GM12878 (cell line): ENCODE measurements around the gene IKZF1. TPM values are rescaled to one million over a fixed set of nuclear protein-coding genes. Genes with fewer than 3 reads are reported as not detected.

Experiments used
- ATAC-seq: fragments of 200-7000 bp; cut with Tn5 transposase; 3 replicates; pipeline ENCODE4 v1.9.1; 2020; ENCODE audit warnings: mild to moderate bottlenecking, moderate library complexity
- Bru-seq: library from RNA; stranded (reverse); fragments of 400-500 nt; gene quantifications from one replicate; lab custom pipeline; 2021; lab: Mats Ljungman, UMichigan
- BruChase-seq, 2 experiments: library from RNA; stranded (reverse); fragments of 400-500 nt; gene quantifications; one replicate each; lab custom pipeline; 2021; lab: Mats Ljungman, UMichigan
- BruUV-seq: library from RNA; stranded (reverse); fragments of 400-500 nt; replicated peaks from 2 replicates; lab custom pipeline; 2021; lab: Mats Ljungman, UMichigan
- CTCF ChIA-PET: fragments of 300-600 bp; sonication (Branson Sonifier 250); formaldehyde crosslinking; extraction: SDS; loops from one replicate; lab custom pipeline; 2021; ENCODE audit warnings: inconsistent platforms; lab: Yijun Ruan, JAX
- POLR2A ChIA-PET: fragments of 350-600 bp; formaldehyde crosslinking; extraction: SDS; loops from one replicate; lab custom pipeline; 2021; ENCODE audit warnings: inconsistent platforms; lab: Charles Lee
- RAD21 ChIA-PET: fragments of 300-600 bp; sonication (Branson Sonifier 250); formaldehyde crosslinking; loops from one replicate; lab custom pipeline; 2023; ENCODE audit warnings: antibody characterized with exemption; ENCODE audit not compliant: unreplicated experiment; lab: Charles Lee
- SMC1A ChIA-PET: fragments of 300-600 bp; sonication (Branson Sonifier 250); formaldehyde crosslinking; loops from one replicate; lab custom pipeline; 2023; ENCODE audit not compliant: unreplicated experiment, uncharacterized antibody; lab: Charles Lee
- DNase-seq: peaks from one replicate; pipeline ENCODE4 v3.0.0-alpha.2; 2011; ENCODE audit warnings: low read depth, low spot score
- FAIRE-seq: peaks from 3 replicates; lab custom pipeline; 2011; peaks lifted over from hg19 to GRCh38; lab: Jason Lieb, UNC
- H2AFZ ChIP-seq: 2 replicates; pipeline ENCODE4 v1.6.0; 2011; ENCODE audit warnings: low read depth, low read length, control low read depth; ENCODE audit not compliant: control insufficient read depth
- H3K27ac ChIP-seq: 2 replicates; pipeline ENCODE4 v1.5.1; 2011; ENCODE audit warnings: control low read depth; ENCODE audit not compliant: control insufficient read depth, insufficient read depth
- H3K27me3 ChIP-seq, 2 experiments: replicated peaks in 1 of 2; 2 replicates each; pipeline versions ENCODE4 v1.6.0 to v1.6.1; 2011; ENCODE audit warnings: low read length in 1 of 2; ENCODE audit not compliant: control insufficient read depth in 2 of 2, insufficient read depth in 2 of 2
- H3K36me3 ChIP-seq, 2 experiments: 2 replicates each; pipeline ENCODE4 v1.5.1; 2011; ENCODE audit warnings: low read length in 1 of 2; ENCODE audit not compliant: control insufficient read depth in 2 of 2, insufficient read depth in 2 of 2
- H3K4me1 ChIP-seq: 2 replicates; pipeline ENCODE4 v1.6.1; 2011; ENCODE audit warnings: mild to moderate bottlenecking, low read length, moderate library complexity, mixed read lengths; ENCODE audit not compliant: control insufficient read depth, insufficient read depth
- H3K4me2 ChIP-seq: 2 replicates; pipeline ENCODE4 v1.6.0; 2011; ENCODE audit warnings: control low read depth; ENCODE audit not compliant: control insufficient read depth, insufficient read depth
- H3K4me3 ChIP-seq: fragments of 200-600 bp; sonication (generic); 2 replicates; pipeline ENCODE4 v1.5.1; 2016
- H3K79me2 ChIP-seq: 2 replicates; pipeline ENCODE4 v1.6.0; 2011; ENCODE audit warnings: low read length; ENCODE audit not compliant: control insufficient read depth, insufficient read depth
- H3K9ac ChIP-seq: 2 replicates; pipeline ENCODE4 v1.8.0; 2011; ENCODE audit warnings: low read length, control low read depth, mixed read lengths; ENCODE audit not compliant: control insufficient read depth, insufficient read depth
- H3K9me3 ChIP-seq: replicated peaks from 3 replicates; pipeline ENCODE4 v1.5.1; 2011; ENCODE audit warnings: mild to moderate bottlenecking, low read length; ENCODE audit not compliant: control insufficient read depth, insufficient read depth
- H4K20me1 ChIP-seq: 2 replicates; pipeline ENCODE4 v1.6.0; 2011; ENCODE audit not compliant: control insufficient read depth, insufficient read depth
- BACH1 ChIP-seq: fragments of 450-650 bp; IDR thresholded peaks from 2 replicates; pipeline ENCODE4 v1.6.1; 2017; ENCODE audit warnings: mild to moderate bottlenecking, borderline replicate concordance
- BHLHE40 ChIP-seq, 2 experiments: fragments of 450-650 bp in 1 of 2; IDR thresholded peaks; 2 replicates each; pipeline ENCODE4 v1.6.1; 2011 to 2017; ENCODE audit warnings: low read depth in 2 of 2, borderline replicate concordance in 1 of 2, improper control_type of control experiment in 1 of 2, low read length in 1 of 2, mild to moderate bottlenecking in 1 of 2
- CBFB ChIP-seq: IDR thresholded peaks from 2 replicates; pipeline ENCODE4 v1.6.1; 2016; ENCODE audit warnings: antibody characterized with exemption, low read depth
- CBX5 ChIP-seq: sonication (generic); IDR thresholded peaks from 2 replicates; pipeline ENCODE4 v1.6.1; 2016; ENCODE audit warnings: low read depth, moderate library complexity, mild to moderate bottlenecking, inconsistent platforms
- EED ChIP-seq: sonication (generic); IDR thresholded peaks from 2 replicates; pipeline ENCODE4 v1.6.1; 2016; ENCODE audit warnings: antibody characterized with exemption, low read depth
- EGR1 ChIP-seq, 2 experiments: IDR thresholded peaks; 1 replicate in 1 of 2; 2 replicates in 1 of 2; pipeline ENCODE4 v1.6.1; 2011 to 2012; ENCODE audit warnings: low read depth in 2 of 2, low read length in 2 of 2, borderline replicate concordance in 1 of 2, mild to moderate bottlenecking in 1 of 2, moderate library complexity in 1 of 2
- EZH2 ChIP-seq: IDR thresholded peaks from 2 replicates; pipeline ENCODE4 v1.6.1; 2012; ENCODE audit warnings: low read depth, mild to moderate bottlenecking, control low read depth, inconsistent platforms, low read length, borderline replicate concordance; ENCODE audit not compliant: control insufficient read depth
- LARP7 ChIP-seq: fragments of 450-650 bp; IDR thresholded peaks from 2 replicates; pipeline ENCODE4 v1.6.1; 2017; ENCODE audit warnings: mild to moderate bottlenecking
- MEF2B ChIP-seq: fragments of 450-650 bp; IDR thresholded peaks from 2 replicates; pipeline ENCODE4 v1.6.1; 2018; ENCODE audit warnings: mild to moderate bottlenecking, moderate library complexity; ENCODE audit not compliant: partially characterized antibody, poor library complexity, severe bottlenecking
- NR2F1 ChIP-seq: fragments of 450-650 bp; conservative IDR thresholded peaks from 2 replicates; pipeline ENCODE4 v1.6.1; 2017; ENCODE audit warnings: mild to moderate bottlenecking
- PAX8 ChIP-seq: fragments of 450-650 bp; IDR thresholded peaks from 2 replicates; pipeline ENCODE4 v1.6.1; 2017; ENCODE audit warnings: mild to moderate bottlenecking, moderate library complexity
- SMAD5 ChIP-seq: IDR thresholded peaks from 2 replicates; pipeline ENCODE4 v1.6.1; 2016; ENCODE audit warnings: antibody characterized with exemption, low read depth
- TCF3 ChIP-seq: IDR thresholded peaks from 2 replicates; pipeline ENCODE4 v1.6.1; 2012; ENCODE audit warnings: low read depth, mild to moderate bottlenecking, low read length, borderline replicate concordance; ENCODE audit not compliant: insufficient read depth
- ZNF217 ChIP-seq: fragments of 450-650 bp; IDR thresholded peaks from 2 replicates; pipeline ENCODE4 v1.6.1; 2017; ENCODE audit warnings: antibody characterized with exemption, mild to moderate bottlenecking
- ZNF274 ChIP-seq: IDR thresholded peaks from one replicate; pipeline ENCODE4 v1.8.0; 2011; ENCODE audit not compliant: insufficient read length, insufficient read depth
- WGBS: methylation state at CpG from one replicate; pipeline ENCODE4 v1.1.6; 2016; ENCODE audit warnings: low lambda C conversion rate; ENCODE audit not compliant: insufficient replicate concordance, insufficient coverage; ENCODE audit errors: missing lambda C conversion rate; 5-methylcytosine and 5-hydroxymethylcytosine counted together
- in situ Hi-C: fragments of 300-500 bp; cut with MboI; formaldehyde crosslinking; loops from 9 replicates; pipeline ENCODE4 v1.14.3; 2018; ENCODE audit warnings: mixed read lengths
- intact Hi-C: fragments of 100-400 bp; cut with micrococcal nuclease; formaldehyde crosslinking; loops from one replicate; pipeline ENCODE4 v1.14.2; 2022; ENCODE audit not compliant: unreplicated experiment
- long read RNA-seq, 2 experiments: library from polyadenylated mRNA; unstranded; transcript quantifications; one replicate each; pipeline ENCODE4 v2.0.0, GENCODE V29; 2019 to 2020
- polyA minus RNA-seq, 3 experiments: library from RNA; depleted of rRNA, polyadenylated mRNA; stranded (reverse); fragments of >200 nt; gene quantifications; 2 replicates each; pipeline ENCODE4 v1.2.3, GENCODE V29; 2011
- polyA plus RNA-seq, 11 experiments: library from polyadenylated mRNA; depleted of rRNA in 4 of 11; unstranded in 6 of 11; stranded (reverse) in 5 of 11; fragments of >200 nt; fragmentation: Nextera tagmentation in 4 of 11; fragmentation: Illumina TruSeq in 1 of 11; extraction: Ambion mirVana in 4 of 11; extraction: Trizol in 1 of 11; gene quantifications; 1 replicate in 1 of 11; 2 replicates in 10 of 11; pipeline versions ENCODE4 v1.2.1 to v1.2.3, GENCODE V29; 2011 to 2016; ENCODE audit warnings: inconsistent platforms in 2 of 11, missing spikeins in 2 of 11, low read depth in 1 of 11
- total RNA-seq, 4 experiments: library from RNA; depleted of rRNA in 3 of 4; stranded (reverse); fragments of >200 nt in 3 of 4; fragmentation: Illumina TruSeq in 1 of 4; extraction: Trizol in 1 of 4; gene quantifications; 2 replicates each; pipeline versions ENCODE4 v1.2.1 to v1.2.3, GENCODE V29; 2013 to 2021
- TF ChIP-seq, protein P1 (sequence below): fragments of 450-650 bp; IDR thresholded peaks from 2 replicates; pipeline ENCODE4 v1.6.1; 2017; ENCODE audit warnings: antibody characterized with exemption, mild to moderate bottlenecking, moderate library complexity

Gene IKZF1
- 250 and 261 TPM in 2 replicates for total RNA-seq (2013; cell fraction: nucleolus; rRNA removed)
- 101 and 104 TPM in 2 replicates for total RNA-seq (2014; rRNA removed)
- 69.5 and 70.2 TPM in 2 replicates for total RNA-seq (2014; rRNA removed; fragmentation: Illumina TruSeq; extraction: Trizol)
- total RNA-seq (2021): 125 and 131 TPM in 2 replicates
- 23.9 TPM for polyA plus RNA-seq (2011; ENCODE audit: low read depth)
- polyA plus RNA-seq (2011; rRNA removed): 58.5 and 61.7 TPM in 2 replicates
- 60.4 and 68.7 TPM in 2 replicates for polyA plus RNA-seq (2011; cell fraction: cytosol; rRNA removed)
- 76.4 and 80.1 TPM in 2 replicates for polyA plus RNA-seq (2011; cell fraction: nucleus; rRNA removed)
- 30.9 and 31.5 TPM in 2 replicates for polyA plus RNA-seq (2012)
- 73.0 and 73.8 TPM in 2 replicates for polyA plus RNA-seq (2014; fragmentation: Illumina TruSeq; extraction: Trizol)
- polyA plus RNA-seq (2014; fragmentation: Nextera tagmentation; extraction: Ambion mirVana): 10 to 100 TPM; 27.2 to 29.8 TPM
- 60.3 and 64.2 TPM in 2 replicates for polyA plus RNA-seq (2014; rRNA removed)
- 10 to 100 TPM; 82.5 to 95.3 TPM for polyA plus RNA-seq (2016; fragmentation: Nextera tagmentation; extraction: Ambion mirVana)
- 133 and 138 TPM in 2 replicates for polyA minus RNA-seq (2011; rRNA and poly(A)+ RNA removed)
- 59.5 and 62.5 TPM in 2 replicates for polyA minus RNA-seq (2011; cell fraction: cytosol; rRNA and poly(A)+ RNA removed)
- 108 and 193 TPM in 2 replicates for polyA minus RNA-seq (2011; cell fraction: nucleus; rRNA and poly(A)+ RNA removed)
- percentile 82 among the genes with signal in this experiment for Bru-seq, nascent RNA
- percentile 77 among the genes with signal in this experiment for BruChase-seq, experiment 1, labeled RNA remaining after a 6-hour chase
- percentile 73 among the genes with signal in this experiment for BruChase-seq, experiment 2, labeled RNA remaining after a 2-hour chase
- long read RNA-seq, experiment 1, partial matches to known transcripts: 2 of 13 reads
- long read RNA-seq, experiment 1, other reads (novel, unspliced or antisense): 8 of 13 reads
- long read RNA-seq, experiment 2, full-length matches to known transcripts: 2 of 69 reads
- long read RNA-seq, experiment 2, partial matches to known transcripts: 12 of 69 reads
- long read RNA-seq, experiment 2, other reads (novel, unspliced or antisense): 55 of 69 reads

DNA sequence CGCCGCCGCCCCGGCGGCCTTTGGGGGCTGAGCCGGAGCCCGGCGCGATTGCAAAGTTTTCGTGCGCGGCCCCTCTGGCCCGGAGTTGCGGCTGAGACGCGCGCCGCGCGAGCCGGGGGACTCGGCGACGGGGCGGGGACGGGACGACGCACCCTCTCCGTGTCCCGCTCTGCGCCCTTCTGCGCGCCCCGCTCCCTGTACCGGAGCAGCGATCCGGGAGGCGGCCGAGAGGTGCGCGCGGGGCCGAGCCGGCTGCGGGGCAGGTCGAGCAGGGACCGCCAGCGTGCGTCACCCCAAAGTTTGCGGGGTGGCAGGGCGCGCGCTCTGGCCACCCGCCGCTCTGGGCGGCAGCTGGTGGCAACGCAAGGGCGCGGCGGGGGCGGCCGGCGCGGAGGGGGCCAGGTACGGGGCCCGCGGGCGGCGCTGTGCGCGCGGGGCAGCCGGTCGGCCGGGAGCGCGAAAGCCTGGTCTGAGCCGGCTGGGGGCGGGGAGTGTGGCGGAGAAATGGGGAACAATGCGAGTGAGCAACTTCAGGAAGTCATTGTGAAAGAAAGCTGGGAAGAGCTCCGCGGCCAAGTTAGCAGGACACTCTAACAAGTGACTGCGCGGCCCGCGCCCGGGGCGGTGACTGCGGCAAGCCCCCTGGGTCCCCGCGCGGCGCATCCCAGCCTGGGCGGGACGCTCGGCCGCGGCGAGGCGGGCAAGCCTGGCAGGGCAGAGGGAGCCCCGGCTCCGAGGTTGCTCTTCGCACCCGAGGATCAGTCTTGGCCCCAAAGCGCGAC lies at the start of gene IKZF1:
Gene IKZF1 (plus strand): TSS at position 588 of the 782 bp plus-strand sequence. CDS start 14,346 bp downstream, outside the sequence.
- CTCF ChIA-PET: interaction anchor here (0.6 to 14.5 kb wide), 12 partner anchors 8 to 857 kb away, joined by 3 to 250 read pairs (median 4); no protein-coding TSS in a partner anchor
- TF ChIP-seq NR2F1 (peak; percentile 67), TCF3 (0 out of 2 replicates have a peak, but pooled peaks have one; percentile 26), BACH1 (0 out of 2 replicates have a peak, but pooled peaks have one; percentile 6), EGR1 (IDR thresholded peaks at IDR 0.05; ENCODE audit: borderline replicate concordance in 1 of 2, low read depth in 2 of 2, low read length in 2 of 2) (peak in 1 of 2 experiments; percentile 57; a peak in 1 of 3 replicates), MEF2B (no peak), EED (peak; percentile 48), ZNF217 (0 out of 2 replicates have a peak, but pooled peaks have one; percentile 48), CBX5 (0 out of 2 replicates have a peak, but pooled peaks have one; percentile 34), SMAD5 (0 out of 2 replicates have a peak, but pooled peaks have one; percentile 0), PAX8 (no peak), LARP7 (peak; percentile 89), ZNF274 (no peak), EZH2 (no peak), BHLHE40 (IDR thresholded peaks at IDR 0.05; ENCODE audit: borderline replicate concordance in 1 of 2, low read depth in 2 of 2, low read length in 1 of 2) (peak in 1 of 2 experiments; percentile 27; a peak in 2 of 4 replicates), CBFB (no peak)
- TF ChIP-seq, protein P1, sequence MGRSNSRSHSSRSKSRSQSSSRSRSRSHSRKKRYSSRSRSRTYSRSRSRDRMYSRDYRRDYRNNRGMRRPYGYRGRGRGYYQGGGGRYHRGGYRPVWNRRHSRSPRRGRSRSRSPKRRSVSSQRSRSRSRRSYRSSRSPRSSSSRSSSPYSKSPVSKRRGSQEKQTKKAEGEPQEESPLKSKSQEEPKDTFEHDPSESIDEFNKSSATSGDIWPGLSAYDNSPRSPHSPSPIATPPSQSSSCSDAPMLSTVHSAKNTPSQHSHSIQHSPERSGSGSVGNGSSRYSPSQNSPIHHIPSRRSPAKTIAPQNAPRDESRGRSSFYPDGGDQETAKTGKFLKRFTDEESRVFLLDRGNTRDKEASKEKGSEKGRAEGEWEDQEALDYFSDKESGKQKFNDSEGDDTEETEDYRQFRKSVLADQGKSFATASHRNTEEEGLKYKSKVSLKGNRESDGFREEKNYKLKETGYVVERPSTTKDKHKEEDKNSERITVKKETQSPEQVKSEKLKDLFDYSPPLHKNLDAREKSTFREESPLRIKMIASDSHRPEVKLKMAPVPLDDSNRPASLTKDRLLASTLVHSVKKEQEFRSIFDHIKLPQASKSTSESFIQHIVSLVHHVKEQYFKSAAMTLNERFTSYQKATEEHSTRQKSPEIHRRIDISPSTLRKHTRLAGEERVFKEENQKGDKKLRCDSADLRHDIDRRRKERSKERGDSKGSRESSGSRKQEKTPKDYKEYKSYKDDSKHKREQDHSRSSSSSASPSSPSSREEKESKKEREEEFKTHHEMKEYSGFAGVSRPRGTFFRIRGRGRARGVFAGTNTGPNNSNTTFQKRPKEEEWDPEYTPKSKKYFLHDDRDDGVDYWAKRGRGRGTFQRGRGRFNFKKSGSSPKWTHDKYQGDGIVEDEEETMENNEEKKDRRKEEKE: no peak

More for the DNA sequence above, at the start of gene IKZF1:
- SMC1A ChIA-PET: interaction anchor here (0.6 to 12.9 kb wide), 16 partner anchors 10 to 212 kb away, joined by 3 to 356 read pairs (median 10); no protein-coding TSS in a partner anchor
- in situ Hi-C loops (no loop called here), intact Hi-C loops (loop anchor here (2.0 kb wide), 1 partner anchor 162 kb away; no protein-coding TSS in a partner anchor)
- RAD21 ChIA-PET: interaction anchor here (0.8 to 13.0 kb wide), 11 partner anchors 11 to 162 kb away, joined by 3 to 293 read pairs (median 6); no protein-coding TSS in a partner anchor
- peaks cover 10% of the 10 kb centered on the region for H3K4me1 ChIP-seq
- BruUV-seq: no TSS peak
- DNase-seq (no peak), ATAC-seq (peak; percentile 41), FAIRE-seq (no peak)
- no peaks in the 10 kb centered on the region for H3K9me3 ChIP-seq
- POLR2A ChIA-PET: interaction anchor here (1.1 to 12.6 kb wide), 11 partner anchors 9 to 46 kb away, joined by 3 to 165 read pairs (median 5); no protein-coding TSS in a partner anchor
- no peaks in the 10 kb centered on the region for H3K27me3 ChIP-seq
- H3K79me2 ChIP-seq: peaks cover 49% of the 10 kb centered on the region
- peak within 1 kb of the TSS; percentile 67 for H3K27ac ChIP-seq
- no peaks in the 10 kb centered on the region for H4K20me1 ChIP-seq
- peak within 1 kb of the TSS; percentile 50 for H3K9ac ChIP-seq
- WGBS: under 1% methylated on average over 42 of the region's 107 CpGs
- no peaks in the 10 kb centered on the region for H3K36me3 ChIP-seq
- H2AFZ ChIP-seq: peak within 1 kb of the TSS; percentile 77
- peak within 1 kb of the TSS; percentile 79 for H3K4me3 ChIP-seq
- H3K4me2 ChIP-seq: peak within 1 kb of the TSS; percentile 62
